ENCODE measurements around the gene FUOM.

DNA sequence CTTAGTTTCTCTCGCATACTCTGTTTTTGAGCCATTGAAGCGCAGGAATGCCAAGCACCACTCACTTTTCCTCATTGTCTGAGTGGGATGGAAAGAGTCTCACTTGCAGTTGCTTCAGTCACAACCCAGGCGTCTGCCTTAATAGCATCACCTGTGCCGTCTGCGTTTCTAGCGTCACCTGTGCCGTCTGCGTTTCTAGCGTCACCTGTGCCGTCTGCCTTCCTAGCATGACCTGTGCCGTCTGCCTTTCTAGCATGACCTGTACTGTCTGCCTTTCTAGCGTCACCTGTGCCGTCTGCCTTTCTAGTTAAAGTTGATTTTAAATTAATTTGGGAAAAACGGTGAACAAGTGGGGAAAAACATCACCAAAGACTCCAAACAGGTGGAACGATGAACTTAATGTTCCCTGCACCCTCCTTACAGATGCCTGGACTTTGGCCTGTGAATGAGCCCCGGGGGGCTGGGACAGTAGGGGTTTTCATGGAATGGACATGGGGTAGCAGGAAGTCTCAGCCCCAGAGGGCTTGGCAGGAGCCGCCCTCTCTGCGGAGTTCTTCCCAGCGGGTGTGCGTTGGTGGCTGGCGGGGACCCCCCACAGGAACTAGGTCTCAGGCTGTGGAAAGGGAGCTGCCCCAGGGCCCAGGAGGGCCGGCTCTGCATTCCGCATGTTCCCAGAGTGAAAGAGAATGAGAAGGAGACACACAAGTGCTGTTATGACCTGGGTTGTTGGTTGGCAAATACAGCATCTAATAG lies 45.6 kb downstream of the FUOM start:
- TF ChIP-seq, protein P1, sequence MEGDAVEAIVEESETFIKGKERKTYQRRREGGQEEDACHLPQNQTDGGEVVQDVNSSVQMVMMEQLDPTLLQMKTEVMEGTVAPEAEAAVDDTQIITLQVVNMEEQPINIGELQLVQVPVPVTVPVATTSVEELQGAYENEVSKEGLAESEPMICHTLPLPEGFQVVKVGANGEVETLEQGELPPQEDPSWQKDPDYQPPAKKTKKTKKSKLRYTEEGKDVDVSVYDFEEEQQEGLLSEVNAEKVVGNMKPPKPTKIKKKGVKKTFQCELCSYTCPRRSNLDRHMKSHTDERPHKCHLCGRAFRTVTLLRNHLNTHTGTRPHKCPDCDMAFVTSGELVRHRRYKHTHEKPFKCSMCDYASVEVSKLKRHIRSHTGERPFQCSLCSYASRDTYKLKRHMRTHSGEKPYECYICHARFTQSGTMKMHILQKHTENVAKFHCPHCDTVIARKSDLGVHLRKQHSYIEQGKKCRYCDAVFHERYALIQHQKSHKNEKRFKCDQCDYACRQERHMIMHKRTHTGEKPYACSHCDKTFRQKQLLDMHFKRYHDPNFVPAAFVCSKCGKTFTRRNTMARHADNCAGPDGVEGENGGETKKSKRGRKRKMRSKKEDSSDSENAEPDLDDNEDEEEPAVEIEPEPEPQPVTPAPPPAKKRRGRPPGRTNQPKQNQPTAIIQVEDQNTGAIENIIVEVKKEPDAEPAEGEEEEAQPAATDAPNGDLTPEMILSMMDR (IDR thresholded peaks at IDR 0.05), result no peak
- no peak for TF ChIP-seq POLR2AphosphoS5 (IDR thresholded peaks at IDR 0.05)
